ENCODE data around the gene ZNF18. TPM values are rescaled to one million over a fixed set of nuclear protein-coding genes. Genes with fewer than 3 reads are reported as not detected.
"Not testable (repeated sequence)": the region's sequence is repeated elsewhere in the genome, so short reads cannot be mapped to it uniquely, and the experiment has no call there.

Gene ZNF18
- total and polyA plus RNA-seq, 9 donors, result 2.9 to 12.2 (median 6.4) TPM

DNA sequence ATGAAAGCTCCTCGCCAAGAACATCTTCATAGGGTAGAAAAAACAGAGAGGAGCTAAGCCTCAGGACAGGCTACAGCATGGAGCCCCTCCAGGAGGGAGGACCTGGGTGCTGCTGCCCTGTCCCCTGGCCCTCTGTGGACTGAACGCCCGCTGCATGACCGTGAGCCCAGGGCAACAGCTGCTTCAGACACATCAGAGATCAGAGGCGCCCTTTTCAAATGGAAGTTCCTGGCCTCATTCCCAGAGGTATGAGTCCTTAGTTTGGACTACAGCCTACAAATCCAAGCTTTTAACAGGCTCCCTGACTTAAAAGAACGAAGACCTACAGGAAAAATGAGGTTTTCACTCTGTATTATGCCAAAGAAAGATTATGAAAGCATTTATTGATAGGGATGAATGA is 48.5 kb downstream of the ZNF18 start:
- intact Hi-C loops (cut with DNase I), result no loop called here
- no peaks in the 10 kb centered on the region for H3K9me3 ChIP-seq
- H3K36me3 ChIP-seq, result no peaks in the 10 kb centered on the region
- H3K4me3 ChIP-seq, result no peak overlapping the region
- no peaks in the 10 kb centered on the region for H3K4me1 ChIP-seq (ENCODE audit: insufficient read depth)
- no peaks in the 10 kb centered on the region for H3K27me3 ChIP-seq
- 3 to 14% (median 7%) methylated on average over 6 of the region's 6 CpGs for WGBS, 3 donors
- peak; percentile 34 to 58 (median 50) for DNase-seq
- TF ChIP-seq EP300 (IDR thresholded peaks at IDR 0.05) (no peak), POLR2A (IDR thresholded peaks at IDR 0.05) (no peak)
- TF ChIP-seq, protein P1, sequence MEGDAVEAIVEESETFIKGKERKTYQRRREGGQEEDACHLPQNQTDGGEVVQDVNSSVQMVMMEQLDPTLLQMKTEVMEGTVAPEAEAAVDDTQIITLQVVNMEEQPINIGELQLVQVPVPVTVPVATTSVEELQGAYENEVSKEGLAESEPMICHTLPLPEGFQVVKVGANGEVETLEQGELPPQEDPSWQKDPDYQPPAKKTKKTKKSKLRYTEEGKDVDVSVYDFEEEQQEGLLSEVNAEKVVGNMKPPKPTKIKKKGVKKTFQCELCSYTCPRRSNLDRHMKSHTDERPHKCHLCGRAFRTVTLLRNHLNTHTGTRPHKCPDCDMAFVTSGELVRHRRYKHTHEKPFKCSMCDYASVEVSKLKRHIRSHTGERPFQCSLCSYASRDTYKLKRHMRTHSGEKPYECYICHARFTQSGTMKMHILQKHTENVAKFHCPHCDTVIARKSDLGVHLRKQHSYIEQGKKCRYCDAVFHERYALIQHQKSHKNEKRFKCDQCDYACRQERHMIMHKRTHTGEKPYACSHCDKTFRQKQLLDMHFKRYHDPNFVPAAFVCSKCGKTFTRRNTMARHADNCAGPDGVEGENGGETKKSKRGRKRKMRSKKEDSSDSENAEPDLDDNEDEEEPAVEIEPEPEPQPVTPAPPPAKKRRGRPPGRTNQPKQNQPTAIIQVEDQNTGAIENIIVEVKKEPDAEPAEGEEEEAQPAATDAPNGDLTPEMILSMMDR (IDR thresholded peaks at IDR 0.05), result no peak
- peak overlapping the region in 1 of 2 donors; percentile 4 for H3K27ac ChIP-seq

DNA sequence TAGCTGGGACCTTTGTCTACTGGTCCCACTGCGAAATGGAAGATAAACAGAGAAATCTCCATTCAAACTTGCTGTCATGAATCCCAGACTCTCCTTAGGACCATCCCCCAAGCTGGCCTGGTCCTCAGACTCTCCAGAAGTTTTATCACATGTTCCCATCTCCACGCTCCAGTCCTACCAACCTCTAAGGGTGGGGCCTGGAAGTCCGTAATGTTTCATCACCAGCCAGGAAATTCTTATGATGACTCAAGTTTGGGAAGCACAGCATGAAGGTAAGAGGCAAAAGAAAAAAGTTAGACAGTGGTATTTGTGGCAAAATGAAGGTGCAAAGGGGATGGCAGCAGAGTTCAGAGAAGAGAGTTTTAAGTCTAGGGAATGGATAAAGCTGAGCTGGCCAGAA is 52.7 kb downstream of the ZNF18 start:
- Histone ChIP-seq H3K27ac (no peak overlapping the region), H3K27me3 (no peaks in the 10 kb centered on the region), H3K4me1 (ENCODE audit: insufficient read depth) (no peaks in the 10 kb centered on the region), H3K9me3 (no peaks in the 10 kb centered on the region), H3K4me3 (no peak overlapping the region), H3K36me3 (no peaks in the 10 kb centered on the region)
- WGBS, 3 donors, result 82 to 88% (median 85%) methylated on average over 3 of the region's 3 CpGs
- intact Hi-C loops (cut with DNase I), result no loop called here
- DNase-seq, result no peak
- TF ChIP-seq EP300 (IDR thresholded peaks at IDR 0.05) (no peak), POLR2A (IDR thresholded peaks at IDR 0.05) (no peak)
- TF ChIP-seq, protein P1 (IDR thresholded peaks at IDR 0.05), result no peak

DNA sequence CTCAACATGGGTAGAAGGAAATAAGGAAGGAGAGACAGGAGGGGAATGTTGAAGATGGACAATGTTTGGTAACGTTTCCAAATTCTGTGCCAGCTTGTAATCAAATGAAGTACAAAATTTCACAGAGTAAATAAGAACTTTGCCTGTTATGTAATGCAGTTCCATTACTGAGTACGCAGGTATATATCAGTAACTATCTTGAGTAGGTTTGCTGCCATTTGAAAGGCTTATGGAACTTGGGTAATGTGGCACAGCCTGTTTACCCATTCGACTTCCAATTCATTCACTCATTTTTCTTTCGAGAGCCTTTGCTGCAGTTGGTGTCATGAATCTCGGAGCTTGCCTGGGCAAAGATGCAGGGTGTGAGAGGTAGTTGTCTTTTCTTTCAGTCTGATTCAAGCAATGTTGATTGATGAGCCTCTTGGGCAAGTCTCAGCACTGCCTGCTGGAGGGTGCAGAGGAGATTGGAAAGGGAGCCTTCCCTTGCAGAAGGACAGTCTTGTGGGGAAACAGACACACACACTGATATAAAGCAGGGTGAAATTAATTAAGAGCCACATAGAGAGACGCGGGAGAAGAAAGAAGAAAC is 53.4 kb downstream of the ZNF18 start:
- WGBS, 3 donors, result 85 to 91% (median 87%) methylated on average over 7 of the region's 7 CpGs
- no peak overlapping the region for H3K27ac ChIP-seq
- intact Hi-C loops (cut with DNase I), result no loop called here

DNA sequence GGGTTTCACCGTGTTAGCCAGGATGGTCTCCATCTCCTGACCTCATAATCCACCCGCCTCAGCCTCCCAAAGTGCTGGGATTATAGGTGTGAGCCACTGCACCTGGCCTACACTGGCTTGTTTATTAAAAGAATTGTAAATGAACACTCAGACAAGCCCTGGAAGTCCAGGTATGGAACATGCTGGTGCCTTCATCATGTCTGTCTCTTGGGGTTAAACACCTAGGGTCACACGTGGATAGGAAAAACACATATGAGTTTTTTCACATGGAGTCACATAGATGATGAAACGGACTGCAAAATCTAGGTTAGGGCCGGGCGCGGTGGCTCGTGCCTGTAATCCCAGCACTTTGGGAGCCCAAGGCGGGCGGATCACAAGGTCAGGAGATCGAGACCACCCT is 54.2 kb downstream of the ZNF18 start:
- H3K27ac ChIP-seq; H3K4me3 ChIP-seq; H3K9me3 ChIP-seq; DNase-seq; H3K4me1 ChIP-seq (ENCODE audit: insufficient read depth); H3K27me3 ChIP-seq; H3K36me3 ChIP-seq; intact Hi-C loops (cut with DNase I): not testable (repeated sequence)
- 95 to 97% (median 96%) methylated on average over 11 of the region's 11 CpGs for WGBS, 3 donors

More for the DNA sequence above, 53.4 kb downstream of the ZNF18 start:
- no peak for DNase-seq
- no peaks in the 10 kb centered on the region for H3K4me1 ChIP-seq (ENCODE audit: insufficient read depth)
- no peaks in the 10 kb centered on the region for H3K9me3 ChIP-seq
- H3K36me3 ChIP-seq, result no peaks in the 10 kb centered on the region
- no peaks in the 10 kb centered on the region for H3K27me3 ChIP-seq
- TF ChIP-seq POLR2A (IDR thresholded peaks at IDR 0.05) (no peak), EP300 (IDR thresholded peaks at IDR 0.05) (no peak)
- TF ChIP-seq, protein P1 (IDR thresholded peaks at IDR 0.05), result no peak
- H3K4me3 ChIP-seq, result no peak overlapping the region

DNA sequence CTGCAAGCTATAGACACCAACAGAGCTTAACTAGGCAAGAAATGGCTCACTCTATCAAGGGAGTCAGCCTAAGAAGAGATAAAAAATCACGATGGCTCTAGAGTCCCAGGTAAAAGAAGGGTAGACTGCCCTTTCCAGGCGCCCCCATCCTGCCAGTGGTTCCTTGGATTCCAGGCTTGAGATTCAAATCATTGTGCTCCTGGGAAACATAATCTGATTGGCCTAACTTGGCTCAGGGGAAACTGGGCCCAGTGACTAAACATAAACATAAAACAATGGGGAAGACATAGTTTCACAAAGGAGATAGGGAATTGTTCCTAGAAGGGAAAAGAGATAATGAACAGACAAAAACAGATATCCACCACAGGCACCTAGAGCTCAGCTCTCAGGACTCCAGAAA is 56.4 kb downstream of the ZNF18 start:
- no peaks in the 10 kb centered on the region for H3K9me3 ChIP-seq
- no peak for TF ChIP-seq POLR2A (IDR thresholded peaks at IDR 0.05)
- TF ChIP-seq, protein P1 (IDR thresholded peaks at IDR 0.05), result no peak
- no peak for TF ChIP-seq EP300 (IDR thresholded peaks at IDR 0.05)
- 79 to 82% (median 80%) methylated on average over 2 of the region's 2 CpGs for WGBS, 3 donors
- no peak for DNase-seq
- no peak overlapping the region for H3K27ac ChIP-seq
- H3K4me1 ChIP-seq (ENCODE audit: insufficient read depth), result no peaks in the 10 kb centered on the region
- H3K36me3 ChIP-seq, result no peaks in the 10 kb centered on the region
- H3K27me3 ChIP-seq, result no peaks in the 10 kb centered on the region
- H3K4me3 ChIP-seq, result no peak overlapping the region
- intact Hi-C loops (cut with DNase I), result no loop called here
